Stimulated activated naive CD8-positive, alpha-beta T cell treated with anti-CD3 and anti-CD28 coated beads, Interleukin-15, Interleukin-2, amounts not matched to agents 100 ng/mL and 50 ng/mL, for 24 hours (primary cell): ENCODE results near the gene ZBTB47.

ENCODE experiments used
- H3K27ac Mint-ChIP-seq: one replicate; pipeline ENCODE4 v1.8.0; 2021; ENCODE audit warnings: mild to moderate bottlenecking, mixed read lengths
- H3K27me3 Mint-ChIP-seq: one replicate; pipeline ENCODE4 v1.8.0; 2021; ENCODE audit warnings: mixed read lengths
- H3K36me3 Mint-ChIP-seq: one replicate; pipeline ENCODE4 v1.8.0; 2021; ENCODE audit warnings: low read depth, mixed read lengths
- H3K4me1 Mint-ChIP-seq: one replicate; pipeline ENCODE4 v1.8.0; 2021; ENCODE audit warnings: low read depth, mixed read lengths
- H3K4me3 Mint-ChIP-seq: one replicate; pipeline ENCODE4 v1.8.0; 2021; ENCODE audit warnings: mild to moderate bottlenecking, mixed read lengths
- H3K9me3 Mint-ChIP-seq: one replicate; pipeline ENCODE4 v1.8.0; 2021; ENCODE audit warnings: mixed read lengths

Gene ZBTB47

GRCh38 chr3:42683875-42684598 is 30.5 kb downstream of the ZBTB47 start:
- Mint-ChIP-seq H3K9me3 (peaks cover 2% of the 10 kb centered on the region), H3K4me3 (no peak overlapping the region), H3K4me1 (peaks cover 6% of the 10 kb centered on the region), H3K27me3 (peaks cover 15% of the 10 kb centered on the region), H3K36me3 (no peaks in the 10 kb centered on the region), H3K27ac (no peak overlapping the region)

DNA sequence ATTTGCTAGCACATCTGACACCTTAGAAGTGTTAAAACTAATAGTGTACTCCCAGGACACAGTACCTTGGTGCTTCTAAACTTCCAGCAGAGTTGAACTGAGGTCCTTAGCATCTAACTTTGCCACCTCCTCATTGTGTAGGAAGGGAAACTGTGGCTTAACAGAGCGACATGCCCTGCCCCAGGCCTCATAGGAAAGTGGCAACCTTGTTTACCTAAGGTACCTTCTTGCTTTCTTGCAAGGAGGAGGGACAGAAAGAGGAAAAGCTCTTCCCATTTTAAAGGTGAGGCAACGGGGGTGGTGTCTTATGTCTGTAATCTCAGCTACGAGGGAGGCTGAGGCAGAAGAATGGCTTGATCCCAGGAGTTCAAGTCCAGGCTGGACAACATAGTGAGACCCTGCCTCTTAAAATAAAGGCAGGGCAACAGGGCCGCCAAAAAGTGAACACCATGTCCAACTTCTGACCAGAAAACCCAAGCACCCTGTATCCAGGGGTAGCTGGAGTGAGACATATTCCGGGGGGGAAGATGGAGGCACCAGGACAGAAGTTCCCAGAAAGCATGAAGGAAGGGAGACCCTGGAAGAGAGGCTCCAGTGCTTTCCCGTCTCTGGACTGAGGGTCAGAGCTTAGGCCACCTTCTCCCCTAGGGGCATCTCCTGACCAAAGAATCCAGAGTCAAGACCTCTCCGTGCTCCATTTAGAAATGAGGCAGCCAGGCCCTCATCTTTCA is 31.3 kb downstream of the ZBTB47 start:
- Mint-ChIP-seq H3K36me3 (no peaks in the 10 kb centered on the region), H3K4me1 (peaks cover 3% of the 10 kb centered on the region), H3K27ac (no peak overlapping the region), H3K4me3 (no peak overlapping the region), H3K9me3 (no peaks in the 10 kb centered on the region), H3K27me3 (peaks cover 15% of the 10 kb centered on the region)

- H3K27me3 Mint-ChIP-seq = peaks cover 15% of the 10 kb centered on the region
- no peak within 1 kb of the TSS for H3K4me3 Mint-ChIP-seq
- H3K36me3 Mint-ChIP-seq = no peaks in the 10 kb centered on the region
- H3K27ac Mint-ChIP-seq = no peak within 1 kb of the TSS
- no peaks in the 10 kb centered on the region for H3K9me3 Mint-ChIP-seq
- peaks cover 3% of the 10 kb centered on the region for H3K4me1 Mint-ChIP-seq
Measured at GRCh38 chr3:42685363-42685881, 31.9 kb downstream of the ZBTB47 start, which contains the start of gene KLHL40. Gene KLHL40, plus strand, starts transcription at chr3:42685537. Its CDS starts 82 bp downstream, at chr3:42685619.

GRCh38 chr3:42685891-42686820 is 32.7 kb downstream of the ZBTB47 start:
- Mint-ChIP-seq H3K4me1 (peaks cover 3% of the 10 kb centered on the region), H3K27ac (no peak overlapping the region), H3K27me3 (peaks cover 15% of the 10 kb centered on the region), H3K36me3 (no peaks in the 10 kb centered on the region), H3K9me3 (no peaks in the 10 kb centered on the region), H3K4me3 (no peak overlapping the region)

GRCh38 chr3:42686832-42687650 is 33.5 kb downstream of the ZBTB47 start:
- Mint-ChIP-seq H3K4me1 (peaks cover 3% of the 10 kb centered on the region), H3K27ac (no peak overlapping the region), H3K36me3 (no peaks in the 10 kb centered on the region), H3K9me3 (no peaks in the 10 kb centered on the region), H3K27me3 (peaks cover 9% of the 10 kb centered on the region), H3K4me3 (no peak overlapping the region)

DNA sequence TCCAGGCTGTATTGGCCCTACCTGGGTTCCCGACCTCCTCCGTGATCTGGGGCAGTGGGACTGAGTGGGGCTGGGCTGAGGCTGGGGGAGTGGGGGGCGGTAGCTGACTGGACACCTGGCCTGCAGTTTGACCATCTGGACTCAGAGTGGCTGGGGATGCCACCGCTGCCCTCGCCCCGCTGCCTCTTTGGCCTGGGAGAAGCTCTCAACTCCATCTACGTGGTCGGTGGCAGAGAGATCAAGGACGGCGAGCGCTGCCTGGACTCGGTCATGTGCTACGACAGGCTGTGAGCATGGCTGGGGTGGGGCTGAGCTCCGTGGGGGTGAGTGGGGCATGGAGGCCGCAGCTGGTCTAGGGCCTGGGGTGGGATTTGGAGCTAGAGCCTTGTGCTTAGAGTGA is 34.5 kb downstream of the ZBTB47 start:
- peaks cover 3% of the 10 kb centered on the region for H3K4me1 Mint-ChIP-seq
- no peak overlapping the region for H3K4me3 Mint-ChIP-seq
- H3K9me3 Mint-ChIP-seq = no peaks in the 10 kb centered on the region
- H3K36me3 Mint-ChIP-seq = no peaks in the 10 kb centered on the region
- peaks cover 4% of the 10 kb centered on the region for H3K27me3 Mint-ChIP-seq
- H3K27ac Mint-ChIP-seq = no peak overlapping the region

GRCh38 chr3:42688487-42689420 is 35.3 kb downstream of the ZBTB47 start:
- H3K27me3 Mint-ChIP-seq = peaks cover 4% of the 10 kb centered on the region
- no peak overlapping the region for H3K4me3 Mint-ChIP-seq
- H3K36me3 Mint-ChIP-seq = no peaks in the 10 kb centered on the region
- no peak overlapping the region for H3K27ac Mint-ChIP-seq
- peaks cover 3% of the 10 kb centered on the region for H3K4me1 Mint-ChIP-seq
- no peaks in the 10 kb centered on the region for H3K9me3 Mint-ChIP-seq

DNA sequence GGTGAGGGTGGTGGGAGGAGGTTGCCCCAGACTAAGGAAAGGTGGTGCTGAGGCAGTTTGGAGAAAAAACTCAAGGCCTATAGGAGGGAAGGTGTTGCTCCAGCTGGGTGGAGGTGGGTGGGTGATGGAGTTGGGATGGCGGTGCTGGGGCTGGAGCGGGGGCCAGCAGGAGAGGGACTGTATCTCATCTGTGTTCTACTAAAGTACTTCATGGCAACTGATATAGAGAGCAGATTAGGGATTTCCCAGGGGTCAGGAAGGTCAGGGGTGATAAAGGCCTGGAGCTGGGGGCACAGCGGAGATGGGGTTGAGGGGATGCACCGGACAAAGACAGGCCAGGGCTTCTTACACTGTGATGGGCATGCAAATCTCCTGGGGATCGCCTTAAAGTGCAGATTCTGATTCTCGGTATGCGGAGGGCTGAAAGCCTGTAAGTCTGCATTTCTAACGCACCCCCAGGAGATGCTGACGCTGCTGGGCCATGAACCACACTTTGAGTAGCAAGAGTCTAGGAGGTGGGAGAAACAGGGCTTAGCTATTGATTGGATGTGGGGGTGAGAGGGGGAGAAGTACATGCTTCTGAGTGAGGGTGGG is 36.0 kb downstream of the ZBTB47 start:
- no peak overlapping the region for H3K4me3 Mint-ChIP-seq

DNA sequence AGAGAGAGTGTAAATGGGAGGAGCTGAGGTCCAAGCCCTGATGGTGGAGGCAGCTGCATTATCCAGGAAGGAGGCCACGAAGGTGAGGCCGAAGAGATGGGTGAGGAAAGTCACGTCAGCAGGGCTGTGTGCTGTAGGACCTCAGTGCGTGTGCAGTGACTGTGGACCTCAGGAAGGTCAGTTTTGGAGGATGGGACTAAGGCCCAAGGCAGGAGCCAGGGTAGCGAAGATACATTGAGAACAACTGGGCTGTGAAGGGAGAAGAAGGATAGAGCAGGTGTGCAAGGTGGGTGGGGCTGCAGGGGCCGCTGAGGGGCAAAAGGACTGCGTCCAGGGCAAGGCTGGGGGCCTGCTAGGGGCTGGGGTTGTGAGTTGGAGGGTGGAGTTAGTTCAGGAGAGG is 36.7 kb downstream of the ZBTB47 start:
- Mint-ChIP-seq H3K27ac (no peak overlapping the region), H3K4me3 (no peak overlapping the region), H3K4me1 (peaks cover 3% of the 10 kb centered on the region), H3K9me3 (no peaks in the 10 kb centered on the region), H3K36me3 (no peaks in the 10 kb centered on the region), H3K27me3 (peaks cover 4% of the 10 kb centered on the region)

More for the DNA sequence above, 36.0 kb downstream of the ZBTB47 start:
- H3K36me3 Mint-ChIP-seq = no peaks in the 10 kb centered on the region
- peaks cover 4% of the 10 kb centered on the region for H3K27me3 Mint-ChIP-seq
- H3K27ac Mint-ChIP-seq = no peak overlapping the region
- peaks cover 3% of the 10 kb centered on the region for H3K4me1 Mint-ChIP-seq
- H3K9me3 Mint-ChIP-seq = no peaks in the 10 kb centered on the region

DNA sequence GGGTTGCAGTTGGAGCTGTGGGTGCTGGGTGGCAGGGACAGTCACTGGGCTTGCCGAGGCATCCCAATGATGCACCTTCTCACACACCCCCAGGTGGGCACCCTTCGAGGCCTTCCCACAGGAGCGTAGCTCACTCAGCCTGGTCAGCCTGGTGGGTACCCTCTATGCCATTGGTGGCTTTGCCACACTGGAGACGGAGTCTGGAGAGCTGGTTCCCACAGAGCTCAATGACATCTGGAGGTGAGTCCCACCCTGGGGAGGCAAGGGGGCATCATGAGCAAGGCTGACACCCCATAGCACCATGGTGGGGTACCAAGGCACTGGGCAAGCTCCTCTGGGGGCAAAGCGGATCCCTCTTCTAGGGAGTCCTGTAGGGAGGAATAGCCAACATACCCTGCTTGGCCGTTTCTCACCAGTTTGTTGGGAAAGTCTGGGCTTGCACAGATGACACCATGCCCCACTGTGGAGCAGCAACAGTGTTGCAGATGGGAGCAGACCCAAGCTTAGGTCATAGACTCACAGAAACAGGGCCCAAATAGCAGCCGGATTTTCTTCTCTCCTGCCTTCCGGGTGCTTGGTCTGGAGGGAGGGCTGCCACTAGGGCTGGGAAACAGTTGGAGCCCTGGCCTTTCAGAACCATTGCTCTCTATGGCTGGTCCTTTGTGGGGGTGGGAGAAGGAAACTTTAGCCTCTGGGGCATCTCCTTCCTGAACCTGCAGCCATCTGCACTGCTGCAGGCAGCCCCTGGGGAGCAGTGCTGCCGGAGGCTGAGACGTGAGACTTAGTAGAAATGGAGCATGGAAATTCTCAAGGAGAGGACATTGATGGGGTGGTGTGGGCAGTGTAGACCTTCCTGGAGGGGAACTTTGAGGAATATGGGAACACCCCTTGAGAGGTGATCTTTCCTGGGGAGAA is 37.5 kb downstream of the ZBTB47 start:
- H3K4me1 Mint-ChIP-seq = no peaks in the 10 kb centered on the region
- H3K4me3 Mint-ChIP-seq = no peak overlapping the region
- no peaks in the 10 kb centered on the region for H3K9me3 Mint-ChIP-seq
- no peak overlapping the region for H3K27ac Mint-ChIP-seq
- H3K27me3 Mint-ChIP-seq = no peaks in the 10 kb centered on the region
- no peaks in the 10 kb centered on the region for H3K36me3 Mint-ChIP-seq

GRCh38 chr3:42691816-42692666 is 38.5 kb downstream of the ZBTB47 start:
- H3K27ac Mint-ChIP-seq = no peak overlapping the region
- no peaks in the 10 kb centered on the region for H3K27me3 Mint-ChIP-seq
- H3K9me3 Mint-ChIP-seq = no peaks in the 10 kb centered on the region
- H3K4me1 Mint-ChIP-seq = no peaks in the 10 kb centered on the region
- H3K36me3 Mint-ChIP-seq = no peaks in the 10 kb centered on the region
- H3K4me3 Mint-ChIP-seq = no peak overlapping the region
